LNCAP (cell line): ENCODE results near the gene CYTH4.

ENCODE experiments used
- CTCF ChIP-seq: fragments of 450-650 bp; IDR thresholded peaks from 2 replicates; pipeline ENCODE4 v1.5.1; 2017; ENCODE audit warnings: mild to moderate bottlenecking

CYTH4 gene

GRCh38 chr22:37244922-37245722 is 37.2 kb upstream of the CYTH4 start:
- no peak for TF ChIP-seq CTCF

GRCh38 chr22:37245740-37246139 is 36.6 kb upstream of the CYTH4 start:
- no peak for TF ChIP-seq CTCF

- no peak for TF ChIP-seq CTCF
Observed at GRCh38 chr22:37248251-37248650, 34.1 kb upstream of the CYTH4 start.

- TF ChIP-seq CTCF, result no peak
Observed at GRCh38 chr22:37249986-37250385, 32.3 kb upstream of the CYTH4 start.

GRCh38 chr22:37253126-37253660 is 29.1 kb upstream of the CYTH4 start:
- no peak for TF ChIP-seq CTCF

GRCh38 chr22:37254209-37254866 is 28.0 kb upstream of the CYTH4 start:
- no peak for TF ChIP-seq CTCF

- no peak for TF ChIP-seq CTCF
Observed at GRCh38 chr22:37254867-37255233, 27.5 kb upstream of the CYTH4 start.
